ENCODE data around the gene ACE2.

DNA sequence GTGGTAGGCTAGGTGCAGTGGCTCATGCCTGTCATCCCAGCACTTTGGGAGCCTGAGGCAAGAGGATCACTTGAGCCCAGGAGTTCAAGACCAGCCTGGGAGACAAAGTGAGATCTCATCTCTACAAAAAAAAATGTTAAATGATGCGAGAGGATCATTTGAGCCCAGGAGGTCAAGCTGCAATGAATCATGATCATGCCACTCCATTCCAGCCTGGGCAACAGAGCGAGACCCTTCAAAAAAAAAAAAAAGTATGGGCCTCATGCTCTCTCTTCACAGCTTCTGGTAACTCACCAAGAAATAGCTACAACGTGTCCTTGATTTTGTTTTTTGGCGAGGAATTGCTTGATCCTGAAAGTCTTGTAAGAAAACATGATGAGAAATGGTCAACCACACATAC is 1.3 kb downstream of the ACE2 start:
- TF ChIP-seq CTCF (IDR thresholded peaks at IDR 0.05; ENCODE audit: extremely low read depth in 1 of 2, insufficient read depth in 1 of 2, low read depth in 1 of 2, low read length in 2 of 2) (no peak), EZH2 (IDR thresholded peaks at IDR 0.05; ENCODE audit: borderline replicate concordance, low read depth, low read length, severe bottlenecking) (no peak), POLR2A (IDR thresholded peaks at IDR 0.05; ENCODE audit: low read depth, low read length) (no peak), GATA2 (IDR thresholded peaks at IDR 0.05; ENCODE audit: insufficient read depth, insufficient read length, low read depth, low read length) (no peak), POLR2AphosphoS5 (IDR thresholded peaks at IDR 0.05; ENCODE audit: insufficient read depth, low read depth, low read length) (no peak), JUN (IDR thresholded peaks at IDR 0.05; ENCODE audit: borderline replicate concordance, insufficient read depth, insufficient read length, low read depth) (no peak)

Data from endothelial cell of umbilical vein (primary cell).